Neural progenitor cell (in vitro differentiated cells): ENCODE results near the gene TAF8. TPM values are rescaled to one million over a fixed set of nuclear protein-coding genes. Genes with fewer than 3 reads are reported as not detected.

ENCODE experiments used
- DNase-seq: peaks from one replicate; pipeline ENCODE4 v3.0.0-alpha.2; 2016; ENCODE audit warnings: low spot score
- H2AFZ ChIP-seq: fragments of 200-600 bp; sonication (generic); replicated peaks from 2 replicates; pipeline ENCODE4 v1.6.1; 2016; ENCODE audit warnings: antibody characterized with exemption
- H3F3A ChIP-seq: fragments of 200-600 bp; sonication (generic); 2 replicates; pipeline ENCODE4 v1.6.1; 2016; ENCODE audit warnings: antibody characterized with exemption, low read depth
- H3K27ac ChIP-seq: fragments of 200-600 bp; sonication (generic); 2 replicates; pipeline ENCODE4 v1.5.1; 2016; ENCODE audit warnings: mild to moderate bottlenecking
- H3K27me3 ChIP-seq: fragments of 200-600 bp; sonication (generic); 2 replicates; pipeline ENCODE4 v1.6.1; 2016; ENCODE audit warnings: mild to moderate bottlenecking, moderate library complexity
- H3K36me3 ChIP-seq: fragments of 200-600 bp; sonication (generic); 2 replicates; pipeline ENCODE4 v1.5.1; 2016
- H3K4me1 ChIP-seq: fragments of 200-600 bp; sonication (generic); 2 replicates; pipeline ENCODE4 v1.6.1; 2016; ENCODE audit warnings: mixed run types
- H3K4me2 ChIP-seq: fragments of 200-600 bp; sonication (generic); 2 replicates; pipeline ENCODE4 v1.6.1; 2016
- H3K4me3 ChIP-seq: fragments of 200-600 bp; sonication (generic); 2 replicates; pipeline ENCODE4 v1.5.1; 2016
- H3K79me2 ChIP-seq: fragments of 200-600 bp; sonication (generic); 2 replicates; pipeline ENCODE4 v1.6.1; 2016; ENCODE audit warnings: low read depth
- H3K9ac ChIP-seq: fragments of 200-600 bp; sonication (generic); 2 replicates; pipeline ENCODE4 v1.6.1; 2016
- H3K9me3 ChIP-seq: fragments of 200-600 bp; sonication (generic); 2 replicates; pipeline ENCODE4 v1.5.1; 2016; ENCODE audit warnings: low read depth
- H4K20me1 ChIP-seq: fragments of 200-600 bp; sonication (generic); 2 replicates; pipeline ENCODE4 v1.6.1; 2016; ENCODE audit warnings: low read depth
- H3K27ac Mint-ChIP-seq: 3 replicates; pipeline ENCODE4 v1.8.0; 2021; ENCODE audit warnings: mixed read lengths
- H3K27me3 Mint-ChIP-seq: 2 replicates; pipeline ENCODE4 v1.8.0; 2022; ENCODE audit warnings: low read depth, mild to moderate bottlenecking, inconsistent platforms, moderate library complexity, mixed read lengths; ENCODE audit not compliant: insufficient read depth
- H3K36me3 Mint-ChIP-seq: 3 replicates; pipeline ENCODE4 v1.8.0; 2021; ENCODE audit warnings: mixed read lengths
- H3K4me1 Mint-ChIP-seq: 3 replicates; pipeline ENCODE4 v1.8.0; 2021; ENCODE audit warnings: mixed read lengths
- H3K4me3 Mint-ChIP-seq: 3 replicates; pipeline ENCODE4 v1.8.0; 2021; ENCODE audit warnings: mild to moderate bottlenecking, moderate library complexity, mixed read lengths
- H3K9me3 Mint-ChIP-seq: 3 replicates; pipeline ENCODE4 v1.8.0; 2020; ENCODE audit warnings: mixed read lengths
- CTCF ChIP-seq: fragments of 200-600 bp; sonication (generic); IDR thresholded peaks from 2 replicates; pipeline ENCODE4 v1.5.1; 2017; ENCODE audit warnings: antibody characterized with exemption, mild to moderate bottlenecking
- EZH2 ChIP-seq: fragments of 200-600 bp; sonication (generic); IDR thresholded peaks from 2 replicates; pipeline ENCODE4 v1.6.1; 2017; ENCODE audit warnings: antibody characterized with exemption, mild to moderate bottlenecking, moderate library complexity
- EZH2phosphoT487 ChIP-seq: fragments of 200-600 bp; sonication (generic); IDR thresholded peaks from 2 replicates; pipeline ENCODE4 v1.6.1; 2017; ENCODE audit warnings: antibody characterized with exemption
- total RNA-seq: library from RNA; depleted of rRNA; stranded (reverse); fragments of >200 nt; gene quantifications from 2 replicates; pipeline ENCODE4 v1.2.3, GENCODE V29; 2015; ENCODE audit warnings: low replicate concordance

The TAF8 gene
- total RNA-seq, 1 donor from 2014 or later: 38.0 TPM

GRCh38 chr6:42053601-42054000 is 3.3 kb downstream of the TAF8 start:
- H4K20me1 ChIP-seq: peaks cover 6% of the 10 kb centered on the region
- DNase-seq: no peak
- Mint-ChIP-seq H3K27me3 (no peaks in the 10 kb centered on the region), H3K27ac (no peak overlapping the region), H3K9me3 (no peaks in the 10 kb centered on the region), H3K36me3 (peaks cover 31% of the 10 kb centered on the region), H3K4me1 (peaks cover 10% of the 10 kb centered on the region), H3K4me3 (no peak overlapping the region)
- TF ChIP-seq CTCF: no peak
- TF ChIP-seq EZH2phosphoT487: no peak
- TF ChIP-seq EZH2: no peak
- no peak overlapping the region for H2AFZ ChIP-seq
- H3K36me3 ChIP-seq: peaks cover 27% of the 10 kb centered on the region
- H3K4me3 ChIP-seq: no peak overlapping the region
- no peak overlapping the region for H3K27ac ChIP-seq
- H3K4me2 ChIP-seq: no peak overlapping the region
- peaks cover 32% of the 10 kb centered on the region for H3K79me2 ChIP-seq
- H3K9ac ChIP-seq: no peak overlapping the region
- H3K27me3 ChIP-seq: peaks cover 11% of the 10 kb centered on the region
- H3K4me1 ChIP-seq: peaks cover 5% of the 10 kb centered on the region
- H3K9me3 ChIP-seq: no peaks in the 10 kb centered on the region
- peaks cover 12% of the 10 kb centered on the region for H3F3A ChIP-seq

GRCh38 chr6:42059743-42060142 is 9.4 kb downstream of the TAF8 start:
- no peaks in the 10 kb centered on the region for H3K4me1 Mint-ChIP-seq
- Histone ChIP-seq H3K9ac (no peak overlapping the region), H3K4me2 (no peak overlapping the region), H3K27me3 (no peaks in the 10 kb centered on the region), H3K79me2 (no peaks in the 10 kb centered on the region), H4K20me1 (peaks cover 6% of the 10 kb centered on the region), H3K9me3 (no peaks in the 10 kb centered on the region), H3K36me3 (peaks cover 47% of the 10 kb centered on the region), H2AFZ (no peak overlapping the region), H3F3A (no peaks in the 10 kb centered on the region), H3K4me3 (no peak overlapping the region), H3K4me1 (no peaks in the 10 kb centered on the region), H3K27ac (no peak overlapping the region)
- no peaks in the 10 kb centered on the region for H3K27me3 Mint-ChIP-seq
- peaks cover 55% of the 10 kb centered on the region for H3K36me3 Mint-ChIP-seq
- no peak overlapping the region for H3K27ac Mint-ChIP-seq
- DNase-seq: no peak
- no peaks in the 10 kb centered on the region for H3K9me3 Mint-ChIP-seq
- no peak for TF ChIP-seq EZH2
- TF ChIP-seq EZH2phosphoT487: no peak
- TF ChIP-seq CTCF: no peak
- no peak overlapping the region for H3K4me3 Mint-ChIP-seq

DNA sequence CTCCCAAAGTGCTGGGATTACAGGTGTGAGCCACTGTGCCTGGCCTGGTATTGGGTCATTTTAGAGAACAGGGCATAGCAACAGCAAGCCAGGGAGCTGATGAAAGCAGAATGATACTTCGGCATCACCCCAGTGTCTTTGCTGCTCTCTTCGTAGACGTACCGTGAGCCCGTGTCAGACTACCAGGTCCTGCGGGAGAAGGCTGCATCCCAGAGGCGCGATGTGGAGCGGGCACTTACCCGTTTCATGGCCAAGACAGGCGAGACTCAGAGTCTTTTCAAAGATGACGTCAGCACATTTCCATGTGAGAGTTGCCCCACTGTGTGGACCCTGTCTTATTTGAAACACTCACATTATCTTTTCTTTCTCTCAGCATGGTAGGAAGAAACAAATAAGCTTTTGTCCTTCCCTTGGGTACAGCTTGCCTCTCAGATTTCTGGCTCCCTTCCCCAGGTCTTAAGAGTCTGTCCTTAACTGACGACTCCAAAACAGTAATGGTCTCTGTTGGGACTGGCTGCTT is 15.9 kb downstream of the TAF8 start:
- no peak overlapping the region for H3K9ac ChIP-seq
- H3K36me3 Mint-ChIP-seq: peaks cover 16% of the 10 kb centered on the region
- H3K9me3 Mint-ChIP-seq: no peaks in the 10 kb centered on the region
- no peak overlapping the region for H3K4me2 ChIP-seq
- TF ChIP-seq EZH2phosphoT487: no peak
- TF ChIP-seq CTCF: no peak
- TF ChIP-seq EZH2: no peak
- no peak for DNase-seq
- H3K4me1 Mint-ChIP-seq: no peaks in the 10 kb centered on the region
- no peaks in the 10 kb centered on the region for H3K27me3 ChIP-seq
- H3K36me3 ChIP-seq: peaks cover 10% of the 10 kb centered on the region
- no peak overlapping the region for H3K27ac Mint-ChIP-seq
- no peaks in the 10 kb centered on the region for H3K4me1 ChIP-seq
- H3K4me3 ChIP-seq: no peak overlapping the region
- no peak overlapping the region for H3K27ac ChIP-seq
- no peaks in the 10 kb centered on the region for H3K79me2 ChIP-seq
- no peaks in the 10 kb centered on the region for H3F3A ChIP-seq
- no peak overlapping the region for H3K4me3 Mint-ChIP-seq
- H3K27me3 Mint-ChIP-seq: no peaks in the 10 kb centered on the region
- H2AFZ ChIP-seq: no peak overlapping the region
- H4K20me1 ChIP-seq: no peaks in the 10 kb centered on the region
- H3K9me3 ChIP-seq: no peaks in the 10 kb centered on the region
